Neural progenitor cell (in vitro differentiated cells): ENCODE data around the gene CAMK1D. TPM values are rescaled to one million over a fixed set of nuclear protein-coding genes. Genes with fewer than 3 reads are reported as not detected.
A peak's percentile ranks its signal among the peaks of the same experiment; 100 is the strongest.

Experiments
- DNase-seq: peaks from one replicate; pipeline ENCODE4 v3.0.0-alpha.2; 2016; ENCODE audit warnings: low spot score
- H2AFZ ChIP-seq: fragments of 200-600 bp; sonication (generic); replicated peaks from 2 replicates; pipeline ENCODE4 v1.6.1; 2016; ENCODE audit warnings: antibody characterized with exemption
- H3F3A ChIP-seq: fragments of 200-600 bp; sonication (generic); 2 replicates; pipeline ENCODE4 v1.6.1; 2016; ENCODE audit warnings: antibody characterized with exemption, low read depth
- H3K27ac ChIP-seq: fragments of 200-600 bp; sonication (generic); 2 replicates; pipeline ENCODE4 v1.5.1; 2016; ENCODE audit warnings: mild to moderate bottlenecking
- H3K27me3 ChIP-seq: fragments of 200-600 bp; sonication (generic); 2 replicates; pipeline ENCODE4 v1.6.1; 2016; ENCODE audit warnings: mild to moderate bottlenecking, moderate library complexity
- H3K36me3 ChIP-seq: fragments of 200-600 bp; sonication (generic); 2 replicates; pipeline ENCODE4 v1.5.1; 2016
- H3K4me1 ChIP-seq: fragments of 200-600 bp; sonication (generic); 2 replicates; pipeline ENCODE4 v1.6.1; 2016; ENCODE audit warnings: mixed run types
- H3K4me2 ChIP-seq: fragments of 200-600 bp; sonication (generic); 2 replicates; pipeline ENCODE4 v1.6.1; 2016
- H3K4me3 ChIP-seq: fragments of 200-600 bp; sonication (generic); 2 replicates; pipeline ENCODE4 v1.5.1; 2016
- H3K79me2 ChIP-seq: fragments of 200-600 bp; sonication (generic); 2 replicates; pipeline ENCODE4 v1.6.1; 2016; ENCODE audit warnings: low read depth
- H3K9ac ChIP-seq: fragments of 200-600 bp; sonication (generic); 2 replicates; pipeline ENCODE4 v1.6.1; 2016
- H3K9me3 ChIP-seq: fragments of 200-600 bp; sonication (generic); 2 replicates; pipeline ENCODE4 v1.5.1; 2016; ENCODE audit warnings: low read depth
- H4K20me1 ChIP-seq: fragments of 200-600 bp; sonication (generic); 2 replicates; pipeline ENCODE4 v1.6.1; 2016; ENCODE audit warnings: low read depth
- H3K27ac Mint-ChIP-seq: 3 replicates; pipeline ENCODE4 v1.8.0; 2021; ENCODE audit warnings: mixed read lengths
- H3K27me3 Mint-ChIP-seq: 2 replicates; pipeline ENCODE4 v1.8.0; 2022; ENCODE audit warnings: low read depth, mild to moderate bottlenecking, inconsistent platforms, moderate library complexity, mixed read lengths; ENCODE audit not compliant: insufficient read depth
- H3K36me3 Mint-ChIP-seq: 3 replicates; pipeline ENCODE4 v1.8.0; 2021; ENCODE audit warnings: mixed read lengths
- H3K4me1 Mint-ChIP-seq: 3 replicates; pipeline ENCODE4 v1.8.0; 2021; ENCODE audit warnings: mixed read lengths
- H3K4me3 Mint-ChIP-seq: 3 replicates; pipeline ENCODE4 v1.8.0; 2021; ENCODE audit warnings: mild to moderate bottlenecking, moderate library complexity, mixed read lengths
- H3K9me3 Mint-ChIP-seq: 3 replicates; pipeline ENCODE4 v1.8.0; 2020; ENCODE audit warnings: mixed read lengths
- CTCF ChIP-seq: fragments of 200-600 bp; sonication (generic); IDR thresholded peaks from 2 replicates; pipeline ENCODE4 v1.5.1; 2017; ENCODE audit warnings: antibody characterized with exemption, mild to moderate bottlenecking
- EZH2 ChIP-seq: fragments of 200-600 bp; sonication (generic); IDR thresholded peaks from 2 replicates; pipeline ENCODE4 v1.6.1; 2017; ENCODE audit warnings: antibody characterized with exemption, mild to moderate bottlenecking, moderate library complexity
- EZH2phosphoT487 ChIP-seq: fragments of 200-600 bp; sonication (generic); IDR thresholded peaks from 2 replicates; pipeline ENCODE4 v1.6.1; 2017; ENCODE audit warnings: antibody characterized with exemption
- total RNA-seq: library from RNA; depleted of rRNA; stranded (reverse); fragments of >200 nt; gene quantifications from 2 replicates; pipeline ENCODE4 v1.2.3, GENCODE V29; 2015; ENCODE audit warnings: low replicate concordance

The CAMK1D gene
- total RNA-seq, 1 donor from 2014 or later: 7.6 TPM

- Histone ChIP-seq H3K9me3 (no peaks in the 10 kb centered on the region), H3K27ac (no peak overlapping the region), H3K9ac (no peak overlapping the region), H3K36me3 (no peaks in the 10 kb centered on the region), H3K79me2 (no peaks in the 10 kb centered on the region), H3F3A (no peaks in the 10 kb centered on the region), H4K20me1 (no peaks in the 10 kb centered on the region), H2AFZ (no peak overlapping the region), H3K4me3 (no peak overlapping the region), H3K4me1 (peaks cover 9% of the 10 kb centered on the region), H3K27me3 (no peaks in the 10 kb centered on the region), H3K4me2 (no peak overlapping the region)
- Mint-ChIP-seq H3K27ac (peak overlapping the region; percentile 21), H3K27me3 (peaks cover 2% of the 10 kb centered on the region), H3K4me1 (peaks cover 34% of the 10 kb centered on the region), H3K36me3 (no peaks in the 10 kb centered on the region), H3K9me3 (no peaks in the 10 kb centered on the region), H3K4me3 (no peak overlapping the region)
- no peak for TF ChIP-seq EZH2
- TF ChIP-seq EZH2phosphoT487: no peak
- no peak for DNase-seq
These were observed 492.1 kb downstream of the CAMK1D start for GRCh38 chr10:12841426-12841825.

GRCh38 chr10:12841826-12842225 is 492.5 kb downstream of the CAMK1D start:
- Histone ChIP-seq H3K9me3 (no peaks in the 10 kb centered on the region), H3K4me3 (no peak overlapping the region), H3F3A (no peaks in the 10 kb centered on the region), H3K36me3 (no peaks in the 10 kb centered on the region), H3K9ac (no peak overlapping the region), H3K27ac (no peak overlapping the region), H3K79me2 (no peaks in the 10 kb centered on the region), H2AFZ (no peak overlapping the region), H3K27me3 (no peaks in the 10 kb centered on the region), H4K20me1 (no peaks in the 10 kb centered on the region), H3K4me1 (peaks cover 9% of the 10 kb centered on the region), H3K4me2 (no peak overlapping the region)
- no peak for DNase-seq
- H3K4me3 Mint-ChIP-seq: no peak overlapping the region
- H3K4me1 Mint-ChIP-seq: peaks cover 34% of the 10 kb centered on the region
- H3K27ac Mint-ChIP-seq: peak overlapping the region; percentile 21
- no peaks in the 10 kb centered on the region for H3K36me3 Mint-ChIP-seq
- H3K27me3 Mint-ChIP-seq: peaks cover 2% of the 10 kb centered on the region
- TF ChIP-seq EZH2phosphoT487 (no peak), EZH2 (no peak), CTCF (no peak)
- H3K9me3 Mint-ChIP-seq: no peaks in the 10 kb centered on the region

GRCh38 chr10:12842310-12842709 is 493.0 kb downstream of the CAMK1D start:
- H4K20me1 ChIP-seq: no peaks in the 10 kb centered on the region
- peaks cover 9% of the 10 kb centered on the region for H3K4me1 ChIP-seq
- H3K4me3 Mint-ChIP-seq: no peak overlapping the region
- H3K36me3 Mint-ChIP-seq: no peaks in the 10 kb centered on the region
- H3K9ac ChIP-seq: no peak overlapping the region
- no peak for TF ChIP-seq CTCF
- TF ChIP-seq EZH2: no peak
- no peak for TF ChIP-seq EZH2phosphoT487
- peaks cover 2% of the 10 kb centered on the region for H3K27me3 Mint-ChIP-seq
- no peaks in the 10 kb centered on the region for H3K9me3 ChIP-seq
- no peaks in the 10 kb centered on the region for H3K9me3 Mint-ChIP-seq
- no peaks in the 10 kb centered on the region for H3F3A ChIP-seq
- no peak overlapping the region for H3K27ac Mint-ChIP-seq
- H3K4me1 Mint-ChIP-seq: peaks cover 29% of the 10 kb centered on the region
- H3K4me3 ChIP-seq: no peak overlapping the region
- DNase-seq: no peak
- no peak overlapping the region for H3K4me2 ChIP-seq
- H3K79me2 ChIP-seq: no peaks in the 10 kb centered on the region
- H3K36me3 ChIP-seq: no peaks in the 10 kb centered on the region
- H2AFZ ChIP-seq: no peak overlapping the region
- H3K27me3 ChIP-seq: no peaks in the 10 kb centered on the region
- no peak overlapping the region for H3K27ac ChIP-seq

- no peaks in the 10 kb centered on the region for H3K9me3 ChIP-seq
- Mint-ChIP-seq H3K36me3 (no peaks in the 10 kb centered on the region), H3K4me3 (no peak overlapping the region), H3K9me3 (no peaks in the 10 kb centered on the region), H3K27ac (no peak overlapping the region), H3K27me3 (peaks cover 2% of the 10 kb centered on the region), H3K4me1 (peaks cover 24% of the 10 kb centered on the region)
- H4K20me1 ChIP-seq: no peaks in the 10 kb centered on the region
- H3K4me2 ChIP-seq: no peak overlapping the region
- TF ChIP-seq EZH2phosphoT487 (no peak), EZH2 (no peak), CTCF (no peak)
- no peaks in the 10 kb centered on the region for H3K36me3 ChIP-seq
- H3K4me1 ChIP-seq: peaks cover 9% of the 10 kb centered on the region
- H3K79me2 ChIP-seq: no peaks in the 10 kb centered on the region
- no peak overlapping the region for H2AFZ ChIP-seq
- H3K9ac ChIP-seq: no peak overlapping the region
- no peak for DNase-seq
- no peaks in the 10 kb centered on the region for H3K27me3 ChIP-seq
- H3K4me3 ChIP-seq: no peak overlapping the region
- H3K27ac ChIP-seq: no peak overlapping the region
- no peaks in the 10 kb centered on the region for H3F3A ChIP-seq
These were observed 494.1 kb downstream of the CAMK1D start for GRCh38 chr10:12843296-12843945.
